ENCODE results near the gene FAM20A.

- TF ChIP-seq CTCF (conservative IDR thresholded peaks at IDR 0.05; ENCODE audit: low read depth, low read length) (no peak), EZH2 (IDR thresholded peaks at IDR 0.05; ENCODE audit: low read length, unreplicated experiment) (no peak), EZH2phosphoT487 (IDR thresholded peaks at IDR 0.05; ENCODE audit: borderline replicate concordance, low read length) (no peak)
Observed at GRCh38 chr17:68622423-68622822, 21.3 kb upstream of the FAM20A start.
